Activated CD4-positive, alpha-beta T cell treated with anti-CD3 and anti-CD28 coated beads for 36 hours (primary cell): ENCODE measurements around the gene SDF2L1. TPM values are rescaled to one million over a fixed set of nuclear protein-coding genes. Genes with fewer than 3 reads are reported as not detected.
A peak's percentile ranks its signal among the peaks of the same experiment; 100 is the strongest.
"Not testable (repeated sequence)": the region's sequence is repeated elsewhere in the genome, so short reads cannot be mapped to it uniquely, and the experiment has no call there.

ENCODE experiments used
- ATAC-seq: fragments of 200-7000 bp; cut with Tn5 transposase; one replicate; pipeline ENCODE4 v1.10.0; 2021; ENCODE audit warnings: mild to moderate bottlenecking, moderate library complexity
- CTCF ChIA-PET: fragments of 350-600 bp; sonication (Branson Sonifier 250); formaldehyde crosslinking; loops from one replicate; lab custom pipeline; 2021; ENCODE audit warnings: antibody characterized with exemption; lab: Charles Lee
- POLR2A ChIA-PET: fragments of 350-600 bp; sonication (Branson Sonifier 250); formaldehyde crosslinking; loops from one replicate; lab custom pipeline; 2021; ENCODE audit warnings: antibody characterized with exemption, inconsistent platforms; lab: Charles Lee
- DNase-seq: peaks from one replicate; pipeline ENCODE4 v3.0.0-alpha.2; 2020
- H3K27ac Mint-ChIP-seq: one replicate; pipeline ENCODE4 v1.8.0; 2021; ENCODE audit warnings: mixed read lengths
- H3K27me3 Mint-ChIP-seq: one replicate; pipeline ENCODE4 v1.8.0; 2021; ENCODE audit warnings: mixed read lengths
- H3K36me3 Mint-ChIP-seq: one replicate; pipeline ENCODE4 v1.8.0; 2021; ENCODE audit warnings: low read depth, mixed read lengths
- H3K4me1 Mint-ChIP-seq: one replicate; pipeline ENCODE4 v1.8.0; 2021; ENCODE audit warnings: mixed read lengths
- H3K4me3 Mint-ChIP-seq: one replicate; pipeline ENCODE4 v1.8.0; 2021; ENCODE audit warnings: mild to moderate bottlenecking, moderate library complexity, mixed read lengths
- H3K9me3 Mint-ChIP-seq: one replicate; pipeline ENCODE4 v1.8.0; 2021; ENCODE audit warnings: low read depth, mixed read lengths
- intact Hi-C, 2 experiments: fragments of 100-400 bp; cut with DNase I in 1 of 2; cut with micrococcal nuclease in 1 of 2; formaldehyde crosslinking; loops; one replicate each; pipeline versions ENCODE4 v1.14.2 to v1.15.1; 2022 to 2024; cut with DNase I, micrococcal nuclease
- microRNA-seq: library from miRNA; unstranded; fragments of <30 nt; microRNA quantifications from one replicate; pipeline ENCODE4 v1.2.0, GENCODE V29; 2021; ENCODE audit warnings: borderline replicate concordance
- total RNA-seq, 2 experiments: library from RNA; stranded (reverse); gene quantifications; one replicate each; pipeline ENCODE4 v1.2.3, GENCODE V29; 2021

SDF2L1 gene
- total RNA-seq, 2 experiments from 2014 or later, result 13.7 to 32.8 TPM

DNA sequence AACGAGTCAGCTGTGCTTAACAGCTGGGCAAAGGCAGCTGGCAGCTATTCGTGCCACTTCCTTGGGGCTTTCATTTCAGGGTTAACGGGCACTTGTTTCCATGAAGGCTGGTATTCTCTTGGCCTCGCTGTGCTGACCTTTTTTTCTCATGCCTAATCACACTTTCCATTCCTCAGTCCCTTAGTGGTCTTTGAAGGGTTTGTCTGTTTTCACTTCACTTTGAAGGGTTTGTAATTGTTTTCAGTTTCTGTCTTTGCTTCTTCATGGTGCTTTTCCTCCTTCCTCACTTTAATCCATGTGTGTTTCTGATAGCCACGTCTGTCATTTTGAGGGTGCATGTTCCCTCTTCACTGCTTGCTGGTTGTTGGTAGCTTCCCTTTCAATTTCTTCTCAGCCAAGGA, 48.3 kb downstream of the SDF2L1 start:
- intact Hi-C loops, result no loop called here
- Mint-ChIP-seq H3K27me3 (no peaks in the 10 kb centered on the region), H3K36me3 (peaks cover 19% of the 10 kb centered on the region), H3K4me3 (no peak overlapping the region), H3K27ac (peak overlapping the region; percentile 84), H3K9me3 (no peaks in the 10 kb centered on the region), H3K4me1 (peaks cover 15% of the 10 kb centered on the region)
- ATAC-seq (peak; percentile 68), DNase-seq (peak; percentile 24)
- CTCF ChIA-PET, result interaction anchor here (0.8 kb wide), 1 partner anchor 39 kb away, joined by 3 read pairs; no protein-coding TSS in a partner anchor
- POLR2A ChIA-PET, result no interaction called here

DNA sequence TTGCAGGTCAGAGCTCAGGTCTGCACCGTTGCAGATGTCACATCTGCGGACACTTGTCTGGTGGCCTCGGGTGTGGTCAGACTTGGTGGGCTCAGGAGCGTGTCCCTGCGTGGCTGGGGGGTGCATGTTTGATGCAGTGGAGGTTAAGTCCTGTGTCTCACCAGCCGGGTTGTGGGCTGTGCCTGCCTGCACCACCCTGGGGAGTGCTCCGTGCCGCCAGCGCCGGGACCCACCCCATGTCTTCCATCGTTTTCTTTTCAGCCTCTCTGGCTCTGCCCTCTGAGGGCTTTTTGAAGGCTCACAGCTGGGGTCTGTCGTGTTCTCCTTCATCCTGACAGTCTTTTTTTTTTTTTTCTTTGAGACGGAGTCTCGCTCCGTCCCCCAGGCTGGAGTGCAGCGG, 49.7 kb downstream of the SDF2L1 start:
- intact Hi-C loops, result no loop called here
- peak overlapping the region; percentile 14 for H3K27ac Mint-ChIP-seq
- DNase-seq (no peak), ATAC-seq (no peak)
- no peaks in the 10 kb centered on the region for H3K27me3 Mint-ChIP-seq
- peaks cover 15% of the 10 kb centered on the region for H3K4me1 Mint-ChIP-seq
- H3K9me3 Mint-ChIP-seq, result no peaks in the 10 kb centered on the region
- H3K4me3 Mint-ChIP-seq, result no peak overlapping the region
- CTCF ChIA-PET, result interaction anchor here (0.7 kb wide), 1 partner anchor 70 kb away, joined by 3 read pairs; no protein-coding TSS in a partner anchor
- POLR2A ChIA-PET, result no interaction called here
- H3K36me3 Mint-ChIP-seq, result peaks cover 21% of the 10 kb centered on the region

DNA sequence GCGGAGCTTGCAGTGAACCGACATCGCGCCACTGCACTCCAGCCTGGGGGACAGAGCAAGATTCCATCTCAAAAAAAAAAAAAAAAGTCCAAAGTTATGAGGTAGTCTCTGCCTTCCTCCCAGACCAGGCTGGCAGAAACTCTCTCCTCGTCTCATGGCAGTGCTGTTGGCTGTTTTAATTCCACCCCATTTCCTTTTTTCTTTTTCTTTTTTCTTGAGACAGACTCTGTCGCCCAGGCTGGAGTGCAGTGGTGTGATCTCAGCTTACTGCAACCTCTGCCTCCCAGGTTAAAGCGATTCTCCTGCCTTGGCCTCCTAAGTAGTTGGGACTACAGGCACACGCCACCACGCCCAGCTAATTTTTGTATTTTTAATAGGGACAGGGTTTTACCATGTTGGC, 50.8 kb downstream of the SDF2L1 start:
- H3K27me3 Mint-ChIP-seq, ATAC-seq, DNase-seq, H3K4me3 Mint-ChIP-seq, H3K27ac Mint-ChIP-seq, H3K9me3 Mint-ChIP-seq, POLR2A ChIA-PET, intact Hi-C loops: not testable (repeated sequence)
- Mint-ChIP-seq H3K4me1 (peaks cover 15% of the 10 kb centered on the region), H3K36me3 (peaks cover 22% of the 10 kb centered on the region)
- CTCF ChIA-PET, result interaction anchor here (0.6 kb wide), 2 partner anchors 739 to 1671 kb away, joined by 3 read pairs; no protein-coding TSS in a partner anchor

DNA sequence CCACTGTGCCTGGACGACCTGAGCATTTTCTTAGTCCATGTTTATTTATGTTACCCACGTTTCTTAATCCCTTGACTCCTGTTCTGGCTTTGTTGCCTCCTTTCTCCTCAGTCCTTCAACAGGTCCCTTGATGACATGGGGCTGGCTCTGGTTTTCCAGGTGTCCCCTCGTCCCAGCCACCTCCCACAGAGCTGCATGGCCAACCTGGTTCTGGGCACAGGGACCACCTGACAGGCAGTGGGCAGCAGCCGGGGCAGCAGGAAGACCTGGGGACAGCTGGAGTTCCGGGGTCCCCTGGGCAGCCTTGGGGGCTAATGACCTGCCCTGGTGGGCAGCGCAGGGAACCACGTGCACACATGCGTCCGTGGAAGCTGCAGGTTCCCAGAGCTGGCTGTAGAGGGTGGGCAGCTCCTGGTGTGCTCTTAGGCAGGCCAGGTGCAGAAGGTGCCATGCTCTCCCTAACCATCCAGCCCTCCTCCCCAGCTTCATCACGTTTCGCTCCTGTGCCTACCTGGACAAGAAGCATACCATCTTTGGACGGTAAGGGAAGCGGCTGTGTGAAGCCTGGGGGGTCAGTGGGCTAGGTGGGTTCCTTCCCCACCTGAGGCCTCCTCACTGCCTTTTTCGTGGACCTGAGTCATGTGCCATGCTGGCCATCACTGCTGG, 51.4 kb downstream of the SDF2L1 start:
- ChIA-PET POLR2A (no interaction called here), CTCF (interaction anchor here (0.6 kb wide), 1 partner anchor 1672 kb away, joined by 3 read pairs; no protein-coding TSS in a partner anchor)
- Mint-ChIP-seq H3K9me3 (no peaks in the 10 kb centered on the region), H3K4me3 (no peak overlapping the region), H3K36me3 (peaks cover 22% of the 10 kb centered on the region), H3K27ac (no peak overlapping the region), H3K27me3 (no peaks in the 10 kb centered on the region), H3K4me1 (peaks cover 15% of the 10 kb centered on the region)
- DNase-seq, result no peak
- ATAC-seq, result no peak
- intact Hi-C loops, result no loop called here

Small RNA genes within 50 kb of the gene (microRNA-seq; reads per million reads assigned to microRNA genes)
- 1,450 reads per million, percentile 86 among the genes with 10 or more reads in this experiment for gene MIR130B
- 149 reads per million, percentile 69 among the genes with 10 or more reads in this experiment for gene MIR301B

Other genes with a start within 250 kb of the SDF2L1 start
- gene HIC2, start 224.9 kb upstream of the SDF2L1 start, total RNA-seq, result 1 to 10 TPM; 4.1 to 4.2 TPM
- 1 to 10 TPM; 1.0 to 1.1 TPM for gene TMEM191C, start 174.9 kb upstream of the SDF2L1 start, total RNA-seq
- gene RIMBP3C, start 90.8 kb upstream of the SDF2L1 start, total RNA-seq, result under 1 TPM; 0.18 to 0.33 TPM
- gene UBE2L3, start 74.6 kb upstream of the SDF2L1 start, total RNA-seq, result 10 to 100 TPM; 57.3 to 75.5 TPM
- gene YDJC, start 12.3 kb upstream of the SDF2L1 start, total RNA-seq, result 10 to 100 TPM; 43.4 to 54.0 TPM
- under 1 TPM; 0.23 to 0.33 TPM for gene CCDC116, start 9.5 kb upstream of the SDF2L1 start, total RNA-seq
- 10 to 100 TPM; 42.8 to 57.7 TPM for gene PPIL2, start 23.7 kb downstream of the SDF2L1 start, total RNA-seq
- gene YPEL1, start 93.5 kb downstream of the SDF2L1 start, total RNA-seq, result 1 to 10 TPM; 1.0 to 1.5 TPM
- 100 to 1,000 TPM in 1 of 2 experiments, 10 to 100 TPM in 1; 91.9 to 108 TPM for gene MAPK1, start 225.3 kb downstream of the SDF2L1 start, total RNA-seq